ENCODE results near the gene CRADD.

CRADD gene

GRCh38 chr12:93673084-93673483 lies 4.1 kb upstream of the CRADD start:
- no peak for DNase-seq

GRCh38 chr12:93674386-93674785 lies 2.8 kb upstream of the CRADD start:
- DNase-seq = no peak

GRCh38 chr12:93676408-93677194 lies 574 bp upstream of the CRADD start:
- DNase-seq = no peak

GRCh38 chr12:93678779-93679178 lies 1.6 kb downstream of the CRADD start:
- no peak for DNase-seq

- DNase-seq = no peak
Measured at GRCh38 chr12:93679308-93679925, 2.2 kb downstream of the CRADD start.

GRCh38 chr12:93680006-93680405 lies 2.8 kb downstream of the CRADD start:
- no peak for DNase-seq

GRCh38 chr12:93682846-93683261 lies 5.7 kb downstream of the CRADD start:
- DNase-seq = no peak

- DNase-seq = no peak
Measured at GRCh38 chr12:93683410-93683809, 6.2 kb downstream of the CRADD start.

- no peak for DNase-seq
Measured at GRCh38 chr12:93684716-93685115, 7.5 kb downstream of the CRADD start.

GRCh38 chr12:93686572-93687356 lies 9.6 kb downstream of the CRADD start:
- DNase-seq = no peak

- DNase-seq = no peak
Measured at GRCh38 chr12:93689076-93689834, 12.1 kb downstream of the CRADD start.

- no peak for DNase-seq
Measured at GRCh38 chr12:93696462-93696861, 19.3 kb downstream of the CRADD start.

GRCh38 chr12:93698307-93699092 lies 21.3 kb downstream of the CRADD start:
- no peak for DNase-seq

GRCh38 chr12:93699271-93700145 lies 22.3 kb downstream of the CRADD start:
- DNase-seq = no peak

- no peak for DNase-seq
Measured at GRCh38 chr12:93702707-93703315, 25.6 kb downstream of the CRADD start.

- no peak for DNase-seq
Measured at GRCh38 chr12:93704122-93704521, 26.9 kb downstream of the CRADD start.

- DNase-seq = no peak
Measured at GRCh38 chr12:93704625-93705024, 27.4 kb downstream of the CRADD start.

GRCh38 chr12:93705237-93705636 lies 28.1 kb downstream of the CRADD start:
- no peak for DNase-seq

- DNase-seq = no peak
Measured at GRCh38 chr12:93706387-93706786, 29.2 kb downstream of the CRADD start.

GRCh38 chr12:93706824-93707223 lies 29.6 kb downstream of the CRADD start:
- no peak for DNase-seq

- no peak for DNase-seq
Measured at GRCh38 chr12:93707836-93708235, 30.7 kb downstream of the CRADD start.

Data from activated CD4-positive, alpha-beta T cell treated with anti-CD3 and anti-CD28 coated beads, Interleukin-10, Interleukin-2, amounts not matched to agents 100 ng/mL and 50 ng/mL, durations not matched to agents 16 hours and 8 hours (primary cell).